GM10248 (cell line): Measurements from ENCODE around the gene TLE6.

Experiments
- CTCF ChIA-PET: fragments of 300-600 bp; sonication (Branson Sonifier 250); formaldehyde crosslinking; extraction: SDS; loops from one replicate; lab custom pipeline; 2021; ENCODE audit warnings: antibody characterized with exemption; lab: Yijun Ruan, JAX
- POLR2A ChIA-PET: fragments of 350-650 bp; sonication (Branson Sonifier 250); formaldehyde crosslinking; extraction: SDS; loops from one replicate; lab custom pipeline; 2020; ENCODE audit warnings: antibody characterized with exemption; lab: Yijun Ruan, JAX
- DNase-seq: peaks from one replicate; pipeline ENCODE4 v3.0.0; 2012; ENCODE audit errors: extremely low spot score
- CTCF ChIP-seq: IDR thresholded peaks from 2 replicates; pipeline ENCODE4 v1.5.1; 2012; ENCODE audit warnings: mild to moderate bottlenecking, low read depth; ENCODE audit errors: extremely low read depth, missing control alignments, control extremely low read depth

Gene TLE6

GRCh38 chr19:3013263-3013725 is 35.9 kb downstream of the TLE6 start:
- no peak for TF ChIP-seq CTCF
- POLR2A ChIA-PET = interaction anchor here (0.6 kb wide), 1 partner anchor 112 kb away, joined by 3 read pairs; the partner anchor contains the start of gene ZNF57
- DNase-seq = no peak
- CTCF ChIA-PET = no interaction called here

- no peak for TF ChIP-seq CTCF
- no peak for DNase-seq
- ChIA-PET CTCF (interaction anchor here (1.4 kb wide), 1 partner anchor 62 kb away, joined by 3 read pairs; no protein-coding TSS in a partner anchor), POLR2A (interaction anchor here (0.6 kb wide), 1 partner anchor 113 kb away, joined by 3 read pairs; the partner anchor contains the start of gene ZNF57)
Observed at GRCh38 chr19:3014135-3014534, 36.8 kb downstream of the TLE6 start.

GRCh38 chr19:3015126-3016057 is 38.0 kb downstream of the TLE6 start:
- no peak for DNase-seq
- ChIA-PET CTCF (interaction anchor here (0.6 to 1.5 kb wide), 3 partner anchors 60 to 88 kb away, joined by 3 to 4 read pairs (median 3); no protein-coding TSS in a partner anchor), POLR2A (interaction anchor here (0.6 kb wide), 1 partner anchor 20 kb away, joined by 3 read pairs; no protein-coding TSS in a partner anchor)
- TF ChIP-seq CTCF = no peak

GRCh38 chr19:3017923-3018322 is 40.6 kb downstream of the TLE6 start:
- ChIA-PET POLR2A (no interaction called here), CTCF (interaction anchor here (1.5 kb wide), 1 partner anchor 13 kb away, joined by 6 read pairs; no protein-coding TSS in a partner anchor)
- DNase-seq = no peak
- no peak for TF ChIP-seq CTCF

- CTCF ChIA-PET = no interaction called here
- DNase-seq = no peak
- POLR2A ChIA-PET = no interaction called here
- no peak for TF ChIP-seq CTCF
Observed at GRCh38 chr19:3019211-3019854, 42.0 kb downstream of the TLE6 start.

GRCh38 chr19:3020321-3020960 is 43.1 kb downstream of the TLE6 start:
- POLR2A ChIA-PET = no interaction called here
- no peak for DNase-seq
- no peak for TF ChIP-seq CTCF
- CTCF ChIA-PET = interaction anchor here (0.7 to 1.2 kb wide), 2 partner anchors 15 to 70 kb away, joined by 3 to 4 read pairs; no protein-coding TSS in a partner anchor
